K562 (cell line): ENCODE results near the gene WNT11. TPM values are rescaled to one million over a fixed set of nuclear protein-coding genes. Genes with fewer than 3 reads are reported as not detected.

Source experiments
- CHD7 ChIP-seq: fragments of 200-600 bp; sonication (generic); IDR thresholded peaks from one replicate; pipeline ENCODE4 v1.6.1; 2012; ENCODE audit warnings: mild to moderate bottlenecking, low read depth, low read length, inconsistent platforms
- GTF2F1 ChIP-seq: IDR thresholded peaks from 2 replicates; pipeline ENCODE4 v1.6.1; 2011; ENCODE audit warnings: low read depth, low read length, improper control_type of control experiment
- KLF13 ChIP-seq: fragments of 450-650 bp; IDR thresholded peaks from 2 replicates; pipeline ENCODE4 v1.6.1; 2016; ENCODE audit warnings: missing genetic modification characterization, low read depth, mild to moderate bottlenecking, missing compliant biosample characterization, moderate library complexity, borderline replicate concordance
- MED1 ChIP-seq: sonication (generic); formaldehyde crosslinking; IDR thresholded peaks from 2 replicates; pipeline ENCODE4 v1.8.1; 2023; ENCODE audit warnings: missing genetic modification reagents, borderline replicate concordance
- MEIS2 ChIP-seq: fragments of 450-650 bp; IDR thresholded peaks from 2 replicates; pipeline ENCODE4 v1.6.1; 2014; ENCODE audit warnings: mild to moderate bottlenecking; ENCODE audit not compliant: partially characterized antibody
- PBX2 ChIP-seq, 2 experiments: IDR thresholded peaks in 1 of 2; conservative IDR thresholded peaks in 1 of 2; 2 replicates each; pipeline ENCODE4 v1.6.1; 2016; ENCODE audit warnings: low read depth in 2 of 2, mild to moderate bottlenecking in 1 of 2, missing compliant biosample characterization in 1 of 2, missing genetic modification characterization in 1 of 2, moderate library complexity in 1 of 2
- PYGO2 ChIP-seq: fragments of 450-650 bp; IDR thresholded peaks from 2 replicates; pipeline ENCODE4 v1.6.1; 2016; ENCODE audit warnings: mild to moderate bottlenecking, missing genetic modification characterization, moderate library complexity, missing compliant biosample characterization
- ZBTB1 ChIP-seq: sonication (generic); formaldehyde crosslinking; IDR thresholded peaks from 2 replicates; pipeline ENCODE4 v1.8.1; 2023; ENCODE audit warnings: missing genetic modification reagents, low read depth, mild to moderate bottlenecking, borderline replicate concordance
- polyA plus RNA-seq, 8 experiments: library from polyadenylated mRNA; depleted of rRNA in 4 of 8; stranded (reverse) in 5 of 8; unstranded in 3 of 8; fragments of >200 nt; fragmentation: Nextera tagmentation in 2 of 8; fragmentation: Illumina TruSeq in 1 of 8; extraction: Ambion mirVana in 2 of 8; extraction: Trizol in 1 of 8; gene quantifications; 2 replicates each; pipeline versions ENCODE4 v1.2.1 to v1.2.3, GENCODE V29; 2011 to 2014; ENCODE audit warnings: inconsistent platforms in 1 of 8, missing spikeins in 1 of 8
- total RNA-seq, 7 experiments: library from RNA; depleted of rRNA in 6 of 7; stranded (reverse); fragments of >200 nt in 6 of 7; fragmentation: Illumina TruSeq in 2 of 7; extraction: Trizol in 2 of 7; gene quantifications; 2 replicates each; pipeline versions ENCODE4 v1.2.1 to v1.2.3, GENCODE V29; 2011 to 2021; ENCODE audit warnings: low replicate concordance in 1 of 7

The WNT11 gene
- total and polyA plus RNA-seq, 9 of the 15 experiments (the other 6 are each of a cell fraction or from before 2014, with no cell fraction given) = 0.03 to 0.20 (median 0.09) TPM; not detected in 4

GRCh38 chr11:76205252-76206076 lies 838 bp downstream of the WNT11 start (continued):
- TF ChIP-seq CHD7 = no peak
- no peak for TF ChIP-seq GTF2F1
- peak; percentile 72 for TF ChIP-seq MEIS2
- no peak for TF ChIP-seq KLF13 (tag)
- no peak for TF ChIP-seq PBX2 (CRISPR knock-in tag; IDR thresholded peaks at IDR 0.05; ENCODE audit: low read depth)
- TF ChIP-seq PBX2 (tag; conservative IDR thresholded peaks at IDR 0.05; ENCODE audit: low read depth) = 0 out of 2 replicates have a peak, but pooled peaks have one; percentile 33
- no peak for TF ChIP-seq PYGO2 (tag)
- no peak for TF ChIP-seq MED1 (CRISPR knock-in tag)
- TF ChIP-seq ZBTB1 = 0 out of 2 replicates have a peak, but pooled peaks have one; percentile 8
